Prostate gland (tissue), 2 donors: ENCODE data around the gene CILP2.

Source experiments
- CTCF ChIP-seq, 4 experiments: fragments of 200-600 bp in 2 of 4; fragments of 450-650 bp in 2 of 4; sonication (generic) in 2 of 4; IDR thresholded peaks; 1 replicate in 3 of 4; 2 replicates in 1 of 4; pipeline ENCODE4 v1.5.1; 2016 to 2019; ENCODE audit warnings: antibody characterized with exemption in 4 of 4, mild to moderate bottlenecking in 2 of 4, moderate library complexity in 2 of 4
- POLR2A ChIP-seq: fragments of 450-650 bp; IDR thresholded peaks from one replicate; pipeline ENCODE4 v1.6.1; 2016; ENCODE audit warnings: antibody characterized with exemption, mild to moderate bottlenecking

- TF ChIP-seq POLR2A, result no peak
- TF ChIP-seq CTCF (IDR thresholded peaks at IDR 0.05), result no peak
These were observed 37.0 kb upstream of the CILP2 start for GRCh38 chr19:19500975-19501644.
